ENCODE measurements around the gene POLR1H. TPM values are rescaled to one million over a fixed set of nuclear protein-coding genes. Genes with fewer than 3 reads are reported as not detected.

The POLR1H gene
- total RNA-seq, 4 donors from 2014 or later: 13.2 to 35.8 (median 19.8) TPM

GRCh38 chr6:30041221-30041620, 19.8 kb upstream of the POLR1H start:
- H3K4me3 ChIP-seq: no peak overlapping the region
- H3K4me1 ChIP-seq: no peaks in the 10 kb centered on the region
- no peaks in the 10 kb centered on the region for H3K36me3 ChIP-seq
- H3K27me3 ChIP-seq: no peaks in the 10 kb centered on the region
- TF ChIP-seq CTCF (IDR thresholded peaks at IDR 0.05): no peak
- TF ChIP-seq POLR2A (IDR thresholded peaks at IDR 0.05): no peak
- H3K9me3 ChIP-seq: no peaks in the 10 kb centered on the region
- 73 to 79% methylated on average over 6 of the region's 6 CpGs for WGBS, 2 donors
- no peak overlapping the region for H3K27ac ChIP-seq
- DNase-seq: no peak
- intact Hi-C loops (cut with DNase I): no loop called here

GRCh38 chr6:30041821-30042220, 19.2 kb upstream of the POLR1H start:
- no peaks in the 10 kb centered on the region for H3K9me3 ChIP-seq
- 63 to 65% methylated on average over 4 of the region's 4 CpGs for WGBS, 2 donors
- no peak overlapping the region for H3K4me3 ChIP-seq
- H3K27ac ChIP-seq: no peak overlapping the region
- no peaks in the 10 kb centered on the region for H3K4me1 ChIP-seq
- no peak for DNase-seq
- no peak for TF ChIP-seq CTCF (IDR thresholded peaks at IDR 0.05)
- TF ChIP-seq POLR2A (IDR thresholded peaks at IDR 0.05): no peak
- H3K36me3 ChIP-seq: no peaks in the 10 kb centered on the region
- intact Hi-C loops (cut with DNase I): no loop called here
- H3K27me3 ChIP-seq: no peaks in the 10 kb centered on the region

- Histone ChIP-seq H3K4me1 (no peaks in the 10 kb centered on the region), H3K4me3 (no peak overlapping the region), H3K36me3 (no peaks in the 10 kb centered on the region), H3K9me3 (no peaks in the 10 kb centered on the region), H3K27me3 (no peaks in the 10 kb centered on the region), H3K27ac (no peak overlapping the region)
- no peak for DNase-seq
- no peak for TF ChIP-seq CTCF (IDR thresholded peaks at IDR 0.05)
- TF ChIP-seq POLR2A (IDR thresholded peaks at IDR 0.05): no peak
- intact Hi-C loops (cut with DNase I): no loop called here
- WGBS, 2 donors: 65 to 80% methylated on average over 1 of the region's 1 CpG
These were observed 18.6 kb upstream of the POLR1H start for GRCh38 chr6:30042476-30042875.

- H3K27ac ChIP-seq: no peak overlapping the region
- H3K27me3 ChIP-seq: no peaks in the 10 kb centered on the region
- no peaks in the 10 kb centered on the region for H3K36me3 ChIP-seq
- WGBS, 2 donors: 18 to 40% methylated on average over 1 of the region's 1 CpG
- intact Hi-C loops (cut with DNase I): no loop called here
- no peak for DNase-seq
- H3K4me3 ChIP-seq: no peak overlapping the region
- no peaks in the 10 kb centered on the region for H3K9me3 ChIP-seq
- no peaks in the 10 kb centered on the region for H3K4me1 ChIP-seq
- TF ChIP-seq CTCF (IDR thresholded peaks at IDR 0.05) (no peak), POLR2A (IDR thresholded peaks at IDR 0.05) (no peak)
These were observed 18.2 kb upstream of the POLR1H start for GRCh38 chr6:30042914-30043313.

GRCh38 chr6:30043744-30044143, 17.3 kb upstream of the POLR1H start:
- no peaks in the 10 kb centered on the region for H3K27me3 ChIP-seq
- TF ChIP-seq POLR2A (IDR thresholded peaks at IDR 0.05): no peak
- no peak for TF ChIP-seq CTCF (IDR thresholded peaks at IDR 0.05)
- WGBS, 2 donors: 87 to 93% methylated on average over 2 of the region's 2 CpGs

More at GRCh38 chr6:30043744-30044143, 17.3 kb upstream of the POLR1H start:
- H3K36me3 ChIP-seq: no peaks in the 10 kb centered on the region
- intact Hi-C loops (cut with DNase I): no loop called here
- no peak overlapping the region for H3K4me3 ChIP-seq
- H3K27ac ChIP-seq: no peak overlapping the region
- H3K9me3 ChIP-seq: no peaks in the 10 kb centered on the region
- DNase-seq: no peak
- no peaks in the 10 kb centered on the region for H3K4me1 ChIP-seq

All from esophagus squamous epithelium (tissue), 5 donors.